Heart left ventricle (tissue), 16 donors: Measurements from ENCODE around the gene TSPYL6. TPM values are rescaled to one million over a fixed set of nuclear protein-coding genes. Genes with fewer than 3 reads are reported as not detected.
A peak's percentile ranks its signal among the peaks of the same experiment; 100 is the strongest.
"Not testable (repeated sequence)": the region's sequence is repeated elsewhere in the genome, so short reads cannot be mapped to it uniquely, and the experiment has no call there.

Experiments
- ATAC-seq, 4 donors: fragments of 200-7000 bp; cut with Tn5 transposase; one replicate each; pipeline ENCODE4 v1.9.1; 2020 to 2022; ENCODE audit warnings: moderate library complexity in 4 of 4, mild to moderate bottlenecking in 3 of 4, moderate number of reproducible peaks in 1 of 4
- DNase-seq, 5 donors: peaks; one replicate each; pipeline ENCODE4 v3.0.0-alpha.2; 2020
- H3K27ac ChIP-seq, 12 donors: fragments of 200-600 bp; sonication (generic) in 4 of 12; one replicate each; pipeline versions ENCODE4 v1.5.0 to v1.8.0; 2016 to 2022; ENCODE audit warnings: mild to moderate bottlenecking in 2 of 12
- H3K27me3 ChIP-seq, 9 donors: fragments of 200-600 bp; sonication (generic) in 2 of 9; one replicate each; pipeline versions ENCODE4 v1.5.1 to v1.8.0; 2016 to 2022; ENCODE audit warnings: mild to moderate bottlenecking in 3 of 9
- H3K36me3 ChIP-seq, 9 donors: fragments of 200-600 bp; sonication (generic) in 2 of 9; one replicate each; pipeline versions ENCODE4 v1.5.0 to v1.8.0; 2018 to 2022; ENCODE audit warnings: mild to moderate bottlenecking in 2 of 9
- H3K4me1 ChIP-seq, 12 donors: fragments of 200-600 bp; sonication (generic) in 4 of 12; one replicate each; pipeline versions ENCODE4 v1.5.0 to v1.8.0; 2016 to 2022; ENCODE audit warnings: mild to moderate bottlenecking in 3 of 12
- H3K4me3 ChIP-seq, 12 donors: fragments of 200-600 bp; sonication (generic) in 4 of 12; one replicate each; pipeline versions ENCODE4 v1.5.0 to v1.8.0; 2017 to 2022; ENCODE audit warnings: mild to moderate bottlenecking in 9 of 12, moderate library complexity in 4 of 12
- H3K9me3 ChIP-seq, 12 donors: fragments of 200-600 bp; sonication (generic) in 4 of 12; one replicate each; pipeline versions ENCODE4 v1.5.0 to v1.8.0; 2016 to 2022; ENCODE audit warnings: mild to moderate bottlenecking in 1 of 12
- CTCF ChIP-seq, 12 donors: fragments of 200-600 bp; sonication (generic) in 4 of 12; IDR thresholded peaks; one replicate each; pipeline versions ENCODE4 v1.5.0 to v1.8.0; 2018 to 2022; ENCODE audit warnings: antibody characterized with exemption in 12 of 12, mild to moderate bottlenecking in 5 of 12
- POLR2A ChIP-seq, 2 donors: fragments of 450-650 bp; IDR thresholded peaks; one replicate each; pipeline ENCODE4 v1.6.1; 2017; ENCODE audit warnings: antibody characterized with exemption in 2 of 2, mild to moderate bottlenecking in 2 of 2, moderate library complexity in 2 of 2
- WGBS, 4 donors: extraction: QIAGEN DNeasy Blood & Tissue Kit in 2 of 4; methylation state at CpG; one replicate each; pipeline versions ENCODE4 v1.1.5 to v1.1.7; 2013 to 2018; 5-methylcytosine and 5-hydroxymethylcytosine counted together
- intact Hi-C, 10 donors: fragments of 100-400 bp; cut with DNase I; formaldehyde crosslinking; loops; one replicate each; pipeline versions ENCODE4 v1.11.1 to v1.14.2; 2022
- polyA plus RNA-seq, 2 donors: library from polyadenylated mRNA; stranded (reverse); fragments of 200-250 nt; gene quantifications; one replicate each; pipeline ENCODE4 v1.2.3, GENCODE V29; 2013
- total RNA-seq, 9 donors: library from RNA; depleted of rRNA in 2 of 9; stranded (reverse); fragments of >200 nt in 2 of 9; fragmentation: NEBNext Ultra II Directional in 3 of 9; extraction: Animal tissue kit (Norgen Biotek cat#: 25700) in 3 of 9; gene quantifications; one replicate each; pipeline versions ENCODE4 v1.1.0 to v1.2.4, GENCODE V29; 2016 to 2023
- donor health status: ischemic (EF 13 %, LVEDD 7.1; RV severe dilation, severe dysfunction).
- donor health status: healthy with polysubstance abuse.
- donor health status: DM: no; HTN: yes; CAD: no.
- donor health status: DM: no; HTN: no; CAD: no.
- donor health status: ischemic (EF 25% LVEDD 6.9; RV normal size, moderate dysfunction).
- donor health status: ischemic (EF 25% LVEDD 5.7; RV mildly dilated, moderate dysfunction).
- donor health status: healthy.
- donor health status: DM: yes; HTN: yes; CAD: no.
- donor health status: ischemic (EF 35%, LVEDD 5.7; RV mildly dilated, moderate dysfunction).
- donor health status: nonischemic (EF 11% LVEDD 7.7; RV severe dilation, severe dysfunction).
- donor health status: DM: yes; HTN: yes; CAD: no.
- donor health status: PGD.
- donor health status: ischemic (EF 29% LVEDD 5.4; RV normal size, mild dysfunction).
- donor health status: nonischemic (EF 23%, LVEDD 6.1; RV moderate dilation, normal function).

The TSPYL6 gene
- total and polyA plus RNA-seq, 11 donors, result 0.03 to 0.12 (median 0.08) TPM; not detected in 8

GRCh38 chr2:54271843-54272627 lies 16.0 kb upstream of the TSPYL6 start:
- ATAC-seq (no peak), DNase-seq (no peak)
- H3K9me3 ChIP-seq, result no peaks in the 10 kb centered on the region
- H3K27ac ChIP-seq, result no peak overlapping the region
- TF ChIP-seq CTCF (IDR thresholded peaks at IDR 0.05), result no peak
- no peak for TF ChIP-seq POLR2A (IDR thresholded peaks at IDR 0.05)
- H3K27me3 ChIP-seq, result no peaks in the 10 kb centered on the region
- peaks cover 0 to 8% (median 0%) of the 10 kb centered on the region in 12 donors for H3K4me1 ChIP-seq
- H3K4me3 ChIP-seq, result no peak overlapping the region
- H3K36me3 ChIP-seq, result peaks cover 0 to 6% (median 0%) of the 10 kb centered on the region in 9 donors
- 95 to 98% (median 96%) methylated on average over 6 of the region's 6 CpGs for WGBS, 4 donors
- intact Hi-C loops, result no loop called here

- Histone ChIP-seq H3K36me3 (peaks cover 0 to 6% (median 0%) of the 10 kb centered on the region in 9 donors), H3K4me3 (no peak overlapping the region), H3K27me3 (no peaks in the 10 kb centered on the region), H3K27ac (no peak overlapping the region), H3K9me3 (no peaks in the 10 kb centered on the region), H3K4me1 (peaks cover 0 to 8% (median 0%) of the 10 kb centered on the region in 12 donors)
- intact Hi-C loops, result no loop called here
- 94 to 97% (median 95%) methylated on average over 4 of the region's 4 CpGs for WGBS, 4 donors
- DNase-seq (no peak), ATAC-seq (no peak)
- TF ChIP-seq POLR2A (IDR thresholded peaks at IDR 0.05) (no peak), CTCF (IDR thresholded peaks at IDR 0.05) (no peak)
Measured at GRCh38 chr2:54271189-54271588, 15.2 kb upstream of the TSPYL6 start.

GRCh38 chr2:54267577-54267976 lies 11.5 kb upstream of the TSPYL6 start:
- no peak for DNase-seq
- intact Hi-C loops, result loop anchor here in 1 of 10 donors (2.0 kb wide), 1 partner anchor 59 kb away; no protein-coding TSS in a partner anchor
- no peaks in the 10 kb centered on the region for H3K27me3 ChIP-seq
- no peaks in the 10 kb centered on the region for H3K36me3 ChIP-seq
- TF ChIP-seq CTCF (IDR thresholded peaks at IDR 0.05) (no peak), POLR2A (IDR thresholded peaks at IDR 0.05) (no peak)
- H3K4me3 ChIP-seq, result no peak overlapping the region
- H3K27ac ChIP-seq, result peak overlapping the region in 1 of 12 donors; percentile 22
- peaks cover 0 to 5% (median 0%) of the 10 kb centered on the region in 12 donors for H3K9me3 ChIP-seq
- peaks cover 0 to 8% (median 0%) of the 10 kb centered on the region in 12 donors for H3K4me1 ChIP-seq
- WGBS, 4 donors, result 46 to 69% (median 51%) methylated on average over 1 of the region's 1 CpG
- no peak for ATAC-seq

- ATAC-seq, H3K27me3 ChIP-seq, DNase-seq, H3K36me3 ChIP-seq, H3K9me3 ChIP-seq, H3K27ac ChIP-seq, H3K4me3 ChIP-seq, intact Hi-C loops: not testable (repeated sequence)
- WGBS, 4 donors, result 63 to 84% (median 77%) methylated on average over 1 of the region's 1 CpG
- peaks cover 0 to 14% (median 0%) of the 10 kb centered on the region in 12 donors for H3K4me1 ChIP-seq
Measured at GRCh38 chr2:54265081-54265480, 9.1 kb upstream of the TSPYL6 start.
